IMR-90 (cell line): ENCODE measurements around the gene DOCK1. TPM values are rescaled to one million over a fixed set of nuclear protein-coding genes. Genes with fewer than 3 reads are reported as not detected.

Experiments
- ATAC-seq: fragments of 200-7000 bp; cut with Tn5 transposase; 2 replicates; pipeline ENCODE4 v1.9.1; 2020; ENCODE audit warnings: low read depth, mild to moderate bottlenecking, moderate library complexity
- BruUV-seq: library from RNA; stranded (reverse); fragments of 400-500 nt; replicated peaks from 2 replicates; lab custom pipeline; 2021; lab: Mats Ljungman, UMichigan
- CTCF ChIA-PET: fragments of 300-600 bp; formaldehyde crosslinking; extraction: SDS; loops from one replicate; lab custom pipeline; 2021; ENCODE audit warnings: antibody characterized with exemption; lab: Yijun Ruan, JAX
- POLR2A ChIA-PET: fragments of 300-600 bp; sonication (Branson Sonifier 250); formaldehyde crosslinking; loops from one replicate; lab custom pipeline; 2022; ENCODE audit warnings: antibody characterized with exemption; ENCODE audit not compliant: unreplicated experiment; lab: Charles Lee
- DNase-seq: peaks from one replicate; pipeline ENCODE4 v3.0.0; 2013
- H2AFZ ChIP-seq: replicated peaks from 2 replicates; pipeline ENCODE3; 2013; ENCODE audit warnings: low read length, mild to moderate bottlenecking; ENCODE audit not compliant: poor library complexity
- H2AK5ac ChIP-seq: 2 replicates; pipeline ENCODE4 v1.6.1; 2013; ENCODE audit warnings: low read depth, low read length, inconsistent platforms
- H2AK9ac ChIP-seq: replicated peaks from 2 replicates; pipeline ENCODE3; 2013; ENCODE audit warnings: mild to moderate bottlenecking, low read depth, low read length, moderate library complexity; ENCODE audit not compliant: poor library complexity
- H2BK120ac ChIP-seq: 2 replicates; pipeline ENCODE4 v1.6.1; 2013; ENCODE audit warnings: low read depth, low read length, inconsistent platforms
- H2BK15ac ChIP-seq: 3 replicates; pipeline ENCODE4 v1.6.1; 2013; ENCODE audit warnings: low read depth, low read length, inconsistent platforms
- H2BK20ac ChIP-seq: 2 replicates; pipeline ENCODE4 v1.6.1; 2013; ENCODE audit warnings: low read depth, mild to moderate bottlenecking, inconsistent platforms, low read length, moderate library complexity
- H2BK5ac ChIP-seq: 2 replicates; pipeline ENCODE4 v1.6.1; 2013; ENCODE audit warnings: mild to moderate bottlenecking, low read depth, low read length, inconsistent platforms; ENCODE audit not compliant: poor library complexity, severe bottlenecking
- H3K14ac ChIP-seq: replicated peaks from 2 replicates; pipeline ENCODE4 v1.6.1; 2013; ENCODE audit warnings: low read depth, low read length, inconsistent platforms
- H3K18ac ChIP-seq: 2 replicates; pipeline ENCODE4 v1.6.1; 2013; ENCODE audit warnings: low read depth, low read length, control low read depth
- H3K23ac ChIP-seq: 2 replicates; pipeline ENCODE4 v1.6.1; 2013; ENCODE audit warnings: low read depth, low read length, inconsistent platforms
- H3K27ac ChIP-seq: 2 replicates; pipeline ENCODE4 v1.5.1; 2013; ENCODE audit warnings: mild to moderate bottlenecking, control low read depth, low read length; ENCODE audit not compliant: insufficient read depth
- H3K27me3 ChIP-seq: 2 replicates; pipeline ENCODE4 v1.6.1; 2013; ENCODE audit warnings: low read length; ENCODE audit not compliant: control insufficient read depth, insufficient read depth
- H3K36me3 ChIP-seq: 2 replicates; pipeline ENCODE4 v1.6.1; 2013; ENCODE audit warnings: low read length, mixed read lengths; ENCODE audit not compliant: control insufficient read depth, insufficient read depth
- H3K4ac ChIP-seq: 2 replicates; pipeline ENCODE4 v1.6.1; 2013; ENCODE audit warnings: low read depth, low read length, inconsistent platforms
- H3K4me1 ChIP-seq: 2 replicates; pipeline ENCODE4 v1.6.1; 2013; ENCODE audit warnings: low read length, mixed read lengths; ENCODE audit not compliant: control insufficient read depth, insufficient read depth
- H3K4me2 ChIP-seq: 2 replicates; pipeline ENCODE4 v1.6.1; 2013; ENCODE audit warnings: low read depth, mild to moderate bottlenecking, control low read depth, low read length, moderate library complexity
- H3K4me3 ChIP-seq: 2 replicates; pipeline ENCODE4 v1.5.1; 2013; ENCODE audit warnings: low read depth, mild to moderate bottlenecking, control low read depth, low read length, moderate library complexity; ENCODE audit not compliant: insufficient read depth
- H3K56ac ChIP-seq: 2 replicates; pipeline ENCODE4 v1.6.1; 2013; ENCODE audit warnings: low read length, inconsistent platforms; ENCODE audit not compliant: insufficient read depth; ENCODE audit errors: extremely low read depth
- H3K79me1 ChIP-seq, 2 experiments: 2 replicates each; pipeline ENCODE4 v1.6.1; 2013; ENCODE audit warnings: low read length in 2 of 2, inconsistent platforms in 1 of 2, low read depth in 1 of 2
- H3K9ac ChIP-seq: 2 replicates; pipeline ENCODE4 v1.6.1; 2013; ENCODE audit warnings: low read depth, low read length, control low read depth
- H3K9me1 ChIP-seq: 2 replicates; pipeline ENCODE4 v1.6.1; 2013; ENCODE audit warnings: low read length, inconsistent platforms; ENCODE audit not compliant: insufficient read depth
- H3K9me3 ChIP-seq: 2 replicates; pipeline ENCODE4 v1.6.1; 2013; ENCODE audit warnings: low read length; ENCODE audit not compliant: control insufficient read depth, insufficient read depth
- H4K20me1 ChIP-seq: 2 replicates; pipeline ENCODE4 v1.6.1; 2013; ENCODE audit warnings: low read length, inconsistent platforms; ENCODE audit not compliant: insufficient read depth
- H4K5ac ChIP-seq: 2 replicates; pipeline ENCODE4 v1.6.1; 2013; ENCODE audit warnings: mild to moderate bottlenecking, low read depth, low read length, control low read depth
- H4K8ac ChIP-seq, 2 experiments: 2 replicates each; pipeline ENCODE4 v1.6.1; 2013; ENCODE audit warnings: low read depth in 2 of 2, low read length in 2 of 2, control low read depth in 1 of 2, inconsistent platforms in 1 of 2
- H4K91ac ChIP-seq: 2 replicates; pipeline ENCODE4 v1.6.1; 2013; ENCODE audit warnings: low read depth, low read length, inconsistent platforms; ENCODE audit not compliant: insufficient read depth
- CHD1 ChIP-seq: IDR thresholded peaks from 2 replicates; pipeline ENCODE4 v1.6.1; 2012; ENCODE audit warnings: low read depth, low read length, improper control_type of control experiment
- CTCF ChIP-seq: conservative IDR thresholded peaks from 2 replicates; pipeline ENCODE4 v1.5.1; 2012; ENCODE audit warnings: mild to moderate bottlenecking, low read depth, low read length, improper control_type of control experiment
- MAZ ChIP-seq: IDR thresholded peaks from 2 replicates; pipeline ENCODE4 v1.6.1; 2012; ENCODE audit warnings: low read depth, mild to moderate bottlenecking, low read length, improper control_type of control experiment, moderate library complexity, borderline replicate concordance
- NFE2L2 ChIP-seq: fragments of 150-350 bp; IDR thresholded peaks from 2 replicates; pipeline ENCODE4 v1.6.1; 2016; ENCODE audit warnings: low read depth, mild to moderate bottlenecking, low read length
- RAD21 ChIP-seq: IDR thresholded peaks from 2 replicates; pipeline ENCODE4 v1.6.1; 2012; ENCODE audit warnings: low read length, improper control_type of control experiment
- USF2 ChIP-seq: fragments of 150-350 bp; IDR thresholded peaks from 2 replicates; pipeline ENCODE4 v1.6.1; 2017; ENCODE audit warnings: mild to moderate bottlenecking, antibody characterized with exemption, low read length, low read depth
- WGBS, 2 experiments: methylation state at CpG; one replicate each; pipeline versions ENCODE4 v1.1.5 to v1.1.7; 2013; ENCODE audit warnings: missing lambda C conversion rate in 2 of 2; ENCODE audit not compliant: insufficient read length in 1 of 2; ENCODE audit errors: extremely low coverage in 2 of 2; 5-methylcytosine and 5-hydroxymethylcytosine counted together
- dilution Hi-C: fragments of 300-500 bp; cut with HindIII; formaldehyde crosslinking; loops from one replicate; pipeline ENCODE4 v1.14.3; 2018; ENCODE audit warnings: low sequenced_read_pairs; ENCODE audit not compliant: unreplicated experiment
- in situ Hi-C: fragments of 300-500 bp; cut with MboI; formaldehyde crosslinking; loops from 3 replicates; pipeline ENCODE4 v1.14.3; 2019; ENCODE audit warnings: low sequenced_read_pairs, inconsistent platforms, mixed read lengths
- intact Hi-C: fragments of 100-400 bp; cut with micrococcal nuclease; formaldehyde crosslinking; loops from 2 replicates; pipeline ENCODE4 v1.10.0; 2022
- polyA plus RNA-seq, 3 experiments: library from polyadenylated mRNA; depleted of rRNA; stranded (reverse); fragments of >200 nt; gene quantifications; 2 replicates each; pipeline ENCODE4 v1.2.3, GENCODE V29; 2012; ENCODE audit warnings: low replicate concordance in 1 of 3
- total RNA-seq: library from RNA; depleted of rRNA; stranded (reverse); fragments of >200 nt; gene quantifications from 2 replicates; pipeline ENCODE4 v1.2.3, GENCODE V29; 2012

The DOCK1 gene
- total and polyA plus RNA-seq, 2 of the 4 experiments (the other 2 are of a cell fraction): 28.2 to 71.0 TPM

GRCh38 chr10:127052001-127052400 lies 146.8 kb downstream of the DOCK1 start:
- no peaks in the 10 kb centered on the region for H3K9me3 ChIP-seq
- in situ Hi-C loops: no loop called here
- dilution Hi-C loops: no loop called here

More at GRCh38 chr10:127052001-127052400, 146.8 kb downstream of the DOCK1 start:
- no peaks in the 10 kb centered on the region; the same call in 1 of the 2 replicates for H3K4me1 ChIP-seq
- 83% methylated on average over 1 of the region's 9 CpGs; no CpG with 5 or more reads in 1 of the 2 experiments for WGBS, 2 experiments
- H3K9me1 ChIP-seq: 0 out of 2 replicates have a peak, but pooled peaks cover 8% of the 10 kb centered on the region
- H3K18ac ChIP-seq: no peak overlapping the region
- H4K5ac ChIP-seq: no peak overlapping the region
- H3K9ac ChIP-seq: no peak overlapping the region
- H4K20me1 ChIP-seq: peaks cover 6% of the 10 kb centered on the region; the same call in 1 of the 2 replicates
- no peak overlapping the region for H2BK5ac ChIP-seq
- H3K79me1 ChIP-seq: peaks cover 10 to 18% of the 10 kb centered on the region in 2 experiments
- H3K4me2 ChIP-seq: no peak overlapping the region
- no TSS peak for BruUV-seq
- intact Hi-C loops: no loop called here
- no peak overlapping the region for H2AK5ac ChIP-seq
- peaks cover 32% of the 10 kb centered on the region for H3K36me3 ChIP-seq
- H2AK9ac ChIP-seq: no peak overlapping the region
- no peak overlapping the region for H2BK120ac ChIP-seq
- H3K14ac ChIP-seq: no peak overlapping the region
- DNase-seq: no peak
- TF ChIP-seq CTCF: no peak
- no peak for TF ChIP-seq MAZ
- no peak for TF ChIP-seq USF2
- TF ChIP-seq CHD1: no peak
- TF ChIP-seq RAD21: no peak
- no peak for TF ChIP-seq NFE2L2
- ChIA-PET POLR2A (no interaction called here), CTCF (no interaction called here)
- H3K4ac ChIP-seq: no peak overlapping the region
- H2BK20ac ChIP-seq: no peak overlapping the region
- no peak overlapping the region for H4K8ac ChIP-seq
- no peak overlapping the region for H2AFZ ChIP-seq
- no peak overlapping the region for H2BK15ac ChIP-seq
- H3K27me3 ChIP-seq: no peaks in the 10 kb centered on the region
- no peak overlapping the region for H4K91ac ChIP-seq
- no peak for ATAC-seq
- H3K27ac ChIP-seq: no peak overlapping the region
- no peak overlapping the region for H3K23ac ChIP-seq
- H3K4me3 ChIP-seq: no peak overlapping the region
- H3K56ac ChIP-seq: no peak overlapping the region
